Cardiac muscle cell (in vitro differentiated cells and primary cell): Measurements from ENCODE around the gene CLTA. TPM values are rescaled to one million over a fixed set of nuclear protein-coding genes. Genes with fewer than 3 reads are reported as not detected.

Source experiments
- DNase-seq, 2 donors: peaks; one replicate each; pipeline versions ENCODE4 v3.0.0 to v3.0.0-alpha.2; 2010 to 2017; ENCODE audit warnings: low read depth in 1 of 2, low spot score in 1 of 2
- H3K27ac ChIP-seq: fragments of 200-600 bp; sonication (generic); 2 replicates; pipeline ENCODE4 v1.5.1; 2016
- H3K27me3 ChIP-seq: fragments of 200-600 bp; sonication (generic); 2 replicates; pipeline ENCODE4 v1.6.0; 2016; ENCODE audit warnings: control low read depth
- H3K36me3 ChIP-seq: fragments of 200-600 bp; sonication (generic); 2 replicates; pipeline ENCODE4 v1.5.1; 2016; ENCODE audit warnings: control low read depth
- H3K4me1 ChIP-seq: fragments of 200-600 bp; sonication (generic); 2 replicates; pipeline ENCODE4 v1.8.1; 2017; ENCODE audit warnings: low read depth, mild to moderate bottlenecking, mixed run types
- H3K4me3 ChIP-seq: fragments of 200-600 bp; sonication (generic); 2 replicates; pipeline ENCODE4 v1.5.1; 2016; ENCODE audit warnings: mild to moderate bottlenecking
- H3K9me3 ChIP-seq: fragments of 200-600 bp; sonication (generic); 2 replicates; pipeline ENCODE4 v1.5.1; 2017; ENCODE audit warnings: low read depth, mild to moderate bottlenecking, control low read depth
- polyA plus RNA-seq: library from polyadenylated mRNA; unstranded; fragments of >200 nt; fragmentation: Nextera tagmentation; extraction: Ambion mirVana; gene quantifications from 2 replicates; pipeline ENCODE4 v1.2.1, GENCODE V29; 2016
- total RNA-seq: library from RNA; depleted of rRNA; stranded (reverse); fragments of >200 nt; gene quantifications from 2 replicates; pipeline ENCODE4 v1.2.3, GENCODE V29; 2016
- TF ChIP-seq, protein P1 (sequence below): IDR thresholded peaks from 2 replicates; pipeline ENCODE4 v1.5.1; 2012; ENCODE audit warnings: low read depth, mild to moderate bottlenecking, low read length

CLTA gene
- total and polyA plus RNA-seq, 2 experiments from 2014 or later: 147 to 236 TPM

GRCh38 chr9:36193023-36193422 lies 2.3 kb downstream of the CLTA start:
- TF ChIP-seq, protein P1, sequence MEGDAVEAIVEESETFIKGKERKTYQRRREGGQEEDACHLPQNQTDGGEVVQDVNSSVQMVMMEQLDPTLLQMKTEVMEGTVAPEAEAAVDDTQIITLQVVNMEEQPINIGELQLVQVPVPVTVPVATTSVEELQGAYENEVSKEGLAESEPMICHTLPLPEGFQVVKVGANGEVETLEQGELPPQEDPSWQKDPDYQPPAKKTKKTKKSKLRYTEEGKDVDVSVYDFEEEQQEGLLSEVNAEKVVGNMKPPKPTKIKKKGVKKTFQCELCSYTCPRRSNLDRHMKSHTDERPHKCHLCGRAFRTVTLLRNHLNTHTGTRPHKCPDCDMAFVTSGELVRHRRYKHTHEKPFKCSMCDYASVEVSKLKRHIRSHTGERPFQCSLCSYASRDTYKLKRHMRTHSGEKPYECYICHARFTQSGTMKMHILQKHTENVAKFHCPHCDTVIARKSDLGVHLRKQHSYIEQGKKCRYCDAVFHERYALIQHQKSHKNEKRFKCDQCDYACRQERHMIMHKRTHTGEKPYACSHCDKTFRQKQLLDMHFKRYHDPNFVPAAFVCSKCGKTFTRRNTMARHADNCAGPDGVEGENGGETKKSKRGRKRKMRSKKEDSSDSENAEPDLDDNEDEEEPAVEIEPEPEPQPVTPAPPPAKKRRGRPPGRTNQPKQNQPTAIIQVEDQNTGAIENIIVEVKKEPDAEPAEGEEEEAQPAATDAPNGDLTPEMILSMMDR: no peak
- Histone ChIP-seq H3K27ac (no peak overlapping the region), H3K4me3 (peak overlapping the region; percentile 68)

GRCh38 chr9:36194326-36195000 lies 3.7 kb downstream of the CLTA start:
- Histone ChIP-seq H3K9me3 (no peaks in the 10 kb centered on the region), H3K27me3 (no peaks in the 10 kb centered on the region), H3K4me3 (no peak overlapping the region), H3K4me1 (peaks cover 40% of the 10 kb centered on the region), H3K27ac (peak overlapping the region; percentile 69), H3K36me3 (peaks cover 4% of the 10 kb centered on the region)
- TF ChIP-seq, protein P1: no peak
- DNase-seq: no peak

More at GRCh38 chr9:36193023-36193422, 2.3 kb downstream of the CLTA start:
- no peaks in the 10 kb centered on the region for H3K27me3 ChIP-seq
- DNase-seq: no peak
- no peaks in the 10 kb centered on the region for H3K36me3 ChIP-seq
- no peaks in the 10 kb centered on the region for H3K9me3 ChIP-seq
- H3K4me1 ChIP-seq: peaks cover 41% of the 10 kb centered on the region

- Histone ChIP-seq H3K36me3 (peaks cover 70% of the 10 kb centered on the region), H3K9me3 (no peaks in the 10 kb centered on the region), H3K4me1 (peaks cover 5% of the 10 kb centered on the region), H3K4me3 (no peak overlapping the region), H3K27me3 (no peaks in the 10 kb centered on the region), H3K27ac (no peak overlapping the region)
- DNase-seq: peak; percentile 18 to 20
- TF ChIP-seq, protein P1: peak; percentile 29
Measured at GRCh38 chr9:36204906-36205547, 14.3 kb downstream of the CLTA start.

GRCh38 chr9:36207016-36207415 lies 16.3 kb downstream of the CLTA start:
- Histone ChIP-seq H3K9me3 (no peaks in the 10 kb centered on the region), H3K36me3 (peaks cover 56% of the 10 kb centered on the region), H3K4me1 (peaks cover 5% of the 10 kb centered on the region), H3K27ac (peak overlapping the region; percentile 24), H3K4me3 (no peak overlapping the region), H3K27me3 (no peaks in the 10 kb centered on the region)
- DNase-seq: peak in 1 of 2 donors; percentile 15
- TF ChIP-seq, protein P1: no peak

GRCh38 chr9:36207546-36208012 lies 16.9 kb downstream of the CLTA start:
- Histone ChIP-seq H3K4me1 (peaks cover 5% of the 10 kb centered on the region), H3K27ac (peak overlapping the region; percentile 24), H3K27me3 (no peaks in the 10 kb centered on the region), H3K36me3 (peaks cover 52% of the 10 kb centered on the region), H3K4me3 (no peak overlapping the region), H3K9me3 (no peaks in the 10 kb centered on the region)
- TF ChIP-seq, protein P1: no peak
- DNase-seq: peak in 1 of 2 donors; percentile 53
